HepG2 (cell line): Measurements from ENCODE around the gene MICAL3. TPM values are rescaled to one million over a fixed set of nuclear protein-coding genes. Genes with fewer than 3 reads are reported as not detected.

Experiments used
- ASH2L ChIP-seq: fragments of 300-600, 200-600 bp; sonication (generic); IDR thresholded peaks from 2 replicates; pipeline ENCODE4 v1.7.0; 2017; ENCODE audit warnings: low read depth, mild to moderate bottlenecking, moderate library complexity, mixed read lengths, low read length; ENCODE audit not compliant: insufficient read length
- HINFP ChIP-seq: sonication (generic); formaldehyde crosslinking; IDR thresholded peaks from 2 replicates; pipeline ENCODE4 v1.4.0; 2020; ENCODE audit warnings: low read depth, mild to moderate bottlenecking, missing genetic modification reagents
- HOXA7 ChIP-seq: sonication (generic); formaldehyde crosslinking; IDR thresholded peaks from 2 replicates; pipeline ENCODE4 v1.8.1; 2022; ENCODE audit warnings: mild to moderate bottlenecking, missing genetic modification reagents, moderate library complexity
- KLF6 ChIP-seq: IDR thresholded peaks from 2 replicates; pipeline ENCODE4 v1.8.0; 2016; ENCODE audit warnings: missing biosample characterization, missing genetic modification reagents
- MIER3 ChIP-seq: IDR thresholded peaks from 2 replicates; pipeline ENCODE4 v1.6.1; 2016; ENCODE audit warnings: missing compliant biosample characterization, borderline replicate concordance
- MIXL1 ChIP-seq: IDR thresholded peaks from 2 replicates; pipeline ENCODE4 v1.6.1; 2016
- MTF2 ChIP-seq: sonication (generic); formaldehyde crosslinking; IDR thresholded peaks from 2 replicates; pipeline ENCODE4 v1.5.0; 2020; ENCODE audit warnings: missing genetic modification reagents, borderline replicate concordance
- NR2F6 ChIP-seq, 2 experiments: IDR thresholded peaks; 2 replicates each; pipeline ENCODE4 v1.6.1; 2016; ENCODE audit warnings: antibody characterized with exemption in 1 of 2, mild to moderate bottlenecking in 1 of 2
- PITX1 ChIP-seq: sonication (generic); formaldehyde crosslinking; IDR thresholded peaks from 2 replicates; pipeline ENCODE4 v1.5.1; 2020; ENCODE audit warnings: mild to moderate bottlenecking, missing genetic modification reagents
- RFX5 ChIP-seq: IDR thresholded peaks from 2 replicates; pipeline ENCODE4 v1.6.1; 2011; ENCODE audit warnings: low read depth, low read length, improper control_type of control experiment
- SAFB2 ChIP-seq: sonication (generic); formaldehyde crosslinking; IDR thresholded peaks from 2 replicates; pipeline ENCODE4 v1.5.1; 2020; ENCODE audit warnings: missing genetic modification reagents, low read depth, mild to moderate bottlenecking, borderline replicate concordance
- ZBED4 ChIP-seq: sonication (generic); formaldehyde crosslinking; IDR thresholded peaks from 2 replicates; pipeline ENCODE4 v1.4.0; 2020; ENCODE audit warnings: missing genetic modification reagents, borderline replicate concordance
- ZBTB10 ChIP-seq: sonication (generic); formaldehyde crosslinking; IDR thresholded peaks from 2 replicates; pipeline ENCODE4 v1.4.0; 2020; ENCODE audit warnings: missing genetic modification reagents, borderline replicate concordance
- ZBTB7A ChIP-seq: sonication (generic); formaldehyde crosslinking; IDR thresholded peaks from 2 replicates; pipeline ENCODE4 v1.8.0; 2022; ENCODE audit warnings: mild to moderate bottlenecking, missing genetic modification reagents
- ZNF251 ChIP-seq: sonication (generic); formaldehyde crosslinking; IDR thresholded peaks from 2 replicates; pipeline ENCODE4 v1.9.0; 2021; ENCODE audit warnings: mild to moderate bottlenecking, missing genetic modification reagents
- ZNF331 ChIP-seq: sonication (generic); formaldehyde crosslinking; IDR thresholded peaks from 2 replicates; pipeline ENCODE4 v1.4.0; 2020; ENCODE audit warnings: missing genetic modification reagents
- ZNF552 ChIP-seq: sonication (generic); formaldehyde crosslinking; IDR thresholded peaks from 2 replicates; pipeline ENCODE4 v1.9.0; 2022; ENCODE audit warnings: missing genetic modification reagents, mild to moderate bottlenecking, borderline replicate concordance
- ZNF746 ChIP-seq: sonication (generic); formaldehyde crosslinking; IDR thresholded peaks from 2 replicates; pipeline ENCODE4 v1.8.0; 2022; ENCODE audit warnings: mild to moderate bottlenecking, missing genetic modification reagents
- ZNF773 ChIP-seq: sonication (generic); formaldehyde crosslinking; IDR thresholded peaks from 2 replicates; pipeline ENCODE4 v1.4.0; 2020; ENCODE audit warnings: missing genetic modification reagents, borderline replicate concordance
- polyA plus RNA-seq, 8 experiments: library from polyadenylated mRNA; depleted of rRNA in 3 of 8; stranded (reverse) in 7 of 8; unstranded in 1 of 8; fragments of >200 nt; fragmentation: Illumina TruSeq in 4 of 8; extraction: Trizol in 4 of 8; gene quantifications; 2 replicates each; pipeline versions ENCODE4 v1.2.1 to v1.2.3, GENCODE V29; 2011 to 2016; ENCODE audit warnings: low read depth in 4 of 8, missing spikeins in 1 of 8, mixed read lengths in 1 of 8; ENCODE audit not compliant: insufficient read depth in 1 of 8
- total RNA-seq, 5 experiments: library from RNA; depleted of rRNA; stranded (reverse); fragments of >200 nt; fragmentation: Illumina TruSeq; extraction: Trizol; gene quantifications; 2 replicates each; pipeline ENCODE4 v1.2.3, GENCODE V29; 2016; ENCODE audit warnings: low read depth in 1 of 5

The MICAL3 gene
- total and polyA plus RNA-seq, 2 of the 13 experiments (the other 11 are each of a cell fraction or from before 2014, with no cell fraction given): 5.3 to 12.5 TPM

GRCh38 chr22:17930455-17931313 is 93.7 kb downstream of the MICAL3 start (continued):
- no peak for TF ChIP-seq MIER3
- no peak for TF ChIP-seq ZNF552
- TF ChIP-seq RFX5: no peak
- no peak for TF ChIP-seq ZNF331
- TF ChIP-seq HINFP (CRISPR knock-in tag): peak; percentile 50; the same call in 1 of the 2 replicates
- no peak for TF ChIP-seq ASH2L
- 0 out of 2 replicates have a peak, but pooled peaks have one; percentile 11 for TF ChIP-seq ZBTB7A
- 0 out of 2 replicates have a peak, but pooled peaks have one; percentile 9 for TF ChIP-seq NR2F6 (IDR thresholded peaks at IDR 0.05)
- TF ChIP-seq NR2F6 (CRISPR knock-in tag; IDR thresholded peaks at IDR 0.05): peak; percentile 17; the same call in 1 of the 2 replicates
- TF ChIP-seq PITX1 (CRISPR knock-in tag): peak; percentile 85
- TF ChIP-seq HOXA7 (CRISPR knock-in tag): no peak
- 0 out of 2 replicates have a peak, but pooled peaks have one; percentile 39 for TF ChIP-seq MIXL1 (CRISPR knock-in tag)
- TF ChIP-seq MTF2 (CRISPR knock-in tag): no peak
- TF ChIP-seq ZNF746 (CRISPR knock-in tag): no peak
- no peak for TF ChIP-seq KLF6 (CRISPR knock-in tag)
- peak; percentile 56 for TF ChIP-seq ZBED4 (CRISPR knock-in tag)
- no peak; the same call in 1 of the 2 replicates for TF ChIP-seq SAFB2 (CRISPR knock-in tag)
- TF ChIP-seq ZNF773 (CRISPR knock-in tag): no peak
- no peak for TF ChIP-seq ZBTB10 (CRISPR knock-in tag)
- TF ChIP-seq ZNF251 (CRISPR knock-in tag): no peak
